T-helper 1 cell (primary cell): ENCODE data around the gene ABHD2.
"Not testable (repeated sequence)": the region's sequence is repeated elsewhere in the genome, so short reads cannot be mapped to it uniquely, and the experiment has no call there.

Source experiments
- DNase-seq, 5 donors: peaks; one replicate each; pipeline ENCODE4 v3.0.0-alpha.2; 2012 to 2020

Gene ABHD2

GRCh38 chr15:89122505-89123180, 34.4 kb downstream of the ABHD2 start:
- no peak for DNase-seq

- DNase-seq = no peak
These were observed 34.9 kb downstream of the ABHD2 start for GRCh38 chr15:89123181-89123525.

GRCh38 chr15:89125088-89125826, 37.0 kb downstream of the ABHD2 start:
- DNase-seq = no peak

GRCh38 chr15:89126009-89126408, 37.8 kb downstream of the ABHD2 start:
- DNase-seq = no peak

- DNase-seq = peak in 1 of 5 donors; percentile 20
These were observed 38.9 kb downstream of the ABHD2 start for GRCh38 chr15:89127054-89127702.

- no peak for DNase-seq
These were observed 40.3 kb downstream of the ABHD2 start for GRCh38 chr15:89128320-89129122.

GRCh38 chr15:89129123-89129815, 41.0 kb downstream of the ABHD2 start:
- DNase-seq = peak; percentile 10 to 54 (median 40)

- DNase-seq = no peak
These were observed 41.5 kb downstream of the ABHD2 start for GRCh38 chr15:89129816-89130134.

GRCh38 chr15:89130201-89130600, 41.9 kb downstream of the ABHD2 start:
- peak in 1 of 5 donors; percentile 54 for DNase-seq

- no peak for DNase-seq
These were observed 43.5 kb downstream of the ABHD2 start for GRCh38 chr15:89131731-89132130.

- DNase-seq = peak in 1 of 5 donors; percentile 17
These were observed 44.6 kb downstream of the ABHD2 start for GRCh38 chr15:89132611-89133507.

GRCh38 chr15:89135387-89136077, 47.3 kb downstream of the ABHD2 start:
- DNase-seq = not testable (repeated sequence)

- DNase-seq = no peak
These were observed 48.0 kb downstream of the ABHD2 start for GRCh38 chr15:89136078-89136806.

- peak in 1 of 5 donors; percentile 18 for DNase-seq
These were observed 48.8 kb downstream of the ABHD2 start for GRCh38 chr15:89136818-89137772.

- no peak for DNase-seq
These were observed 49.7 kb downstream of the ABHD2 start for GRCh38 chr15:89137926-89138325.

- DNase-seq = no peak
These were observed 50.9 kb downstream of the ABHD2 start for GRCh38 chr15:89138999-89139612.

GRCh38 chr15:89139613-89140499, 51.6 kb downstream of the ABHD2 start:
- no peak for DNase-seq
